Measurements from ENCODE around the gene FAM107B. TPM values are rescaled to one million over a fixed set of nuclear protein-coding genes. Genes with fewer than 3 reads are reported as not detected.

The FAM107B gene
- total RNA-seq, 1 experiment from 2014 or later = 24.5 TPM

DNA sequence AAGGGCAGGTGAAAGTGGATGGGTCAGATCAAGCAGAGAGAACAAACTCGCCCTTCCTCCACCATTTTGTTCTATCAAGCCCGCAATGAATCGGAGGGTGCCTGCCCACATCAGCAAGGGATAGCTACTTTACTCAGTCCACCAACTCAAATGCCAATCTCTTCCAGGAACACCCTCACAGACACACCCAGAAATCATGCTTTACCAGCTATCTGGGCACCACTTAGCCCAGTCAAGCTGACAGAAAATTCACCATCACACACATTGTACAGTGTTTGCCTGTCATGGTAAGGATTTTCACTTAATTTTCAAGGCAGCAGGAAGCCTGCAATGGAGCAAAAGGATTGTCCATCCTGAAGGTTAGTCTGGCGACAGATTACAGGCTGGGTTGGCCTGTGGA lies 75.2 kb downstream of the FAM107B start:
- H3K27ac ChIP-seq (ENCODE audit: insufficient read length, low read depth, low read length) = no peak overlapping the region
- Mint-ChIP-seq H3K4me1 (peaks cover 15 to 26% of the 10 kb centered on the region in 2 experiments), H3K27ac (no peak overlapping the region), H3K4me3 (no peak overlapping the region), H3K27me3 (ENCODE audit: low read depth) (peaks cover 3% of the 10 kb centered on the region; the same call in 1 of the 2 replicates), H3K9me3 (peaks cover 5 to 9% of the 10 kb centered on the region in 2 experiments), H3K36me3 (ENCODE audit: insufficient read depth in 1 of 3, low read depth in 3 of 3) (peaks cover 0 to 7% (median 7%) of the 10 kb centered on the region in 3 experiments; a peak in 5 of 7 replicates)
- H2BK15ac ChIP-seq (ENCODE audit: low read depth, low read length) = no peak overlapping the region
- no peak overlapping the region for H3K56ac ChIP-seq (ENCODE audit: insufficient read length, low read depth, low read length)
- no peak overlapping the region for H2BK120ac ChIP-seq (ENCODE audit: low read depth, low read length, poor library complexity, severe bottlenecking)
- H3K4ac ChIP-seq (ENCODE audit: low read depth, low read length) = no peak overlapping the region
- WGBS (ENCODE audit: extremely low coverage, insufficient read length, low lambda C conversion rate) = no CpG with 5 or more reads among the region's 4 CpGs
- no peaks in the 10 kb centered on the region for H4K20me1 ChIP-seq (ENCODE audit: control insufficient read depth, insufficient read depth, insufficient read length)
- no peaks in the 10 kb centered on the region for H3K23me2 ChIP-seq (ENCODE audit: insufficient read length, low read depth, low read length, poor library complexity, severe bottlenecking)
- H3K79me1 ChIP-seq (ENCODE audit: insufficient read depth, low read depth, low read length, poor library complexity, severe bottlenecking) = no peaks in the 10 kb centered on the region
- no peaks in the 10 kb centered on the region for H3K9me3 ChIP-seq (ENCODE audit: control insufficient read depth, low read depth, low read length)
- no peak overlapping the region for H4K8ac ChIP-seq (replicated peaks; ENCODE audit: insufficient read length, low read depth, low read length)
- H3K18ac ChIP-seq (ENCODE audit: insufficient read length, low read depth, low read length) = no peak overlapping the region
- H2BK12ac ChIP-seq (ENCODE audit: insufficient read length, low read depth, low read length) = no peak overlapping the region
- H3K79me2 ChIP-seq (ENCODE audit: insufficient read depth, low read length) = no peaks in the 10 kb centered on the region
- H3T11ph ChIP-seq (ENCODE audit: low read length) = no peak overlapping the region
- H3K4me1 ChIP-seq (ENCODE audit: insufficient read depth, low read length) = no peaks in the 10 kb centered on the region
- H3K9ac ChIP-seq (ENCODE audit: extremely low read depth, insufficient read length, low read length) = no peak overlapping the region
- H3K4me2 ChIP-seq (ENCODE audit: insufficient read depth, insufficient read length, low read length) = no peak overlapping the region
- no peak overlapping the region for H2AFZ ChIP-seq (ENCODE audit: low read length)
- no peak overlapping the region for H2BK5ac ChIP-seq (ENCODE audit: insufficient read length, low read length)
- no peak overlapping the region for H4K5ac ChIP-seq (ENCODE audit: insufficient read length, low read depth, low read length)
- no peak for DNase-seq
- TF ChIP-seq, protein P1, sequence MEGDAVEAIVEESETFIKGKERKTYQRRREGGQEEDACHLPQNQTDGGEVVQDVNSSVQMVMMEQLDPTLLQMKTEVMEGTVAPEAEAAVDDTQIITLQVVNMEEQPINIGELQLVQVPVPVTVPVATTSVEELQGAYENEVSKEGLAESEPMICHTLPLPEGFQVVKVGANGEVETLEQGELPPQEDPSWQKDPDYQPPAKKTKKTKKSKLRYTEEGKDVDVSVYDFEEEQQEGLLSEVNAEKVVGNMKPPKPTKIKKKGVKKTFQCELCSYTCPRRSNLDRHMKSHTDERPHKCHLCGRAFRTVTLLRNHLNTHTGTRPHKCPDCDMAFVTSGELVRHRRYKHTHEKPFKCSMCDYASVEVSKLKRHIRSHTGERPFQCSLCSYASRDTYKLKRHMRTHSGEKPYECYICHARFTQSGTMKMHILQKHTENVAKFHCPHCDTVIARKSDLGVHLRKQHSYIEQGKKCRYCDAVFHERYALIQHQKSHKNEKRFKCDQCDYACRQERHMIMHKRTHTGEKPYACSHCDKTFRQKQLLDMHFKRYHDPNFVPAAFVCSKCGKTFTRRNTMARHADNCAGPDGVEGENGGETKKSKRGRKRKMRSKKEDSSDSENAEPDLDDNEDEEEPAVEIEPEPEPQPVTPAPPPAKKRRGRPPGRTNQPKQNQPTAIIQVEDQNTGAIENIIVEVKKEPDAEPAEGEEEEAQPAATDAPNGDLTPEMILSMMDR (conservative IDR thresholded peaks at IDR 0.05) = no peak
- H3K23ac ChIP-seq (ENCODE audit: insufficient read length, low read depth, low read length) = no peak overlapping the region
- H4K91ac ChIP-seq (ENCODE audit: insufficient read length, low read depth, low read length) = no peak overlapping the region
- H3K14ac ChIP-seq (ENCODE audit: insufficient read depth, low read length) = no peak overlapping the region
- H3K27me3 ChIP-seq (ENCODE audit: insufficient read depth, low read length) = no peaks in the 10 kb centered on the region
- H2AK5ac ChIP-seq (ENCODE audit: insufficient read length, low read length) = no peak overlapping the region
- no peak overlapping the region for H2BK20ac ChIP-seq (ENCODE audit: low read depth, low read length, poor library complexity, severe bottlenecking)

Data from H9 (cell line).